Measurements from ENCODE around the gene MMP23B.
A peak's percentile ranks its signal among the peaks of the same experiment; 100 is the strongest.

The MMP23B gene

GRCh38 chr1:1599935-1600860, 31.8 kb upstream of the MMP23B start, which contains the start of gene FNDC10:
TSS of gene FNDC10 (minus strand) at chr1:1600135. CDS start at chr1:1600015, 120 bp downstream.
- TF ChIP-seq, protein P1, sequence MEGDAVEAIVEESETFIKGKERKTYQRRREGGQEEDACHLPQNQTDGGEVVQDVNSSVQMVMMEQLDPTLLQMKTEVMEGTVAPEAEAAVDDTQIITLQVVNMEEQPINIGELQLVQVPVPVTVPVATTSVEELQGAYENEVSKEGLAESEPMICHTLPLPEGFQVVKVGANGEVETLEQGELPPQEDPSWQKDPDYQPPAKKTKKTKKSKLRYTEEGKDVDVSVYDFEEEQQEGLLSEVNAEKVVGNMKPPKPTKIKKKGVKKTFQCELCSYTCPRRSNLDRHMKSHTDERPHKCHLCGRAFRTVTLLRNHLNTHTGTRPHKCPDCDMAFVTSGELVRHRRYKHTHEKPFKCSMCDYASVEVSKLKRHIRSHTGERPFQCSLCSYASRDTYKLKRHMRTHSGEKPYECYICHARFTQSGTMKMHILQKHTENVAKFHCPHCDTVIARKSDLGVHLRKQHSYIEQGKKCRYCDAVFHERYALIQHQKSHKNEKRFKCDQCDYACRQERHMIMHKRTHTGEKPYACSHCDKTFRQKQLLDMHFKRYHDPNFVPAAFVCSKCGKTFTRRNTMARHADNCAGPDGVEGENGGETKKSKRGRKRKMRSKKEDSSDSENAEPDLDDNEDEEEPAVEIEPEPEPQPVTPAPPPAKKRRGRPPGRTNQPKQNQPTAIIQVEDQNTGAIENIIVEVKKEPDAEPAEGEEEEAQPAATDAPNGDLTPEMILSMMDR (IDR thresholded peaks at IDR 0.05; ENCODE audit: low read depth, low read length), result no peak
- DNase-seq (ENCODE audit: low read depth in 2 of 2), result no peak
- peak within 1 kb of the TSS; percentile 42 to 47 for H3K4me3 ChIP-seq (replicated peaks in 1 of 2; ENCODE audit: low read depth in 2 of 2, low read length in 2 of 2)

GRCh38 chr1:1600861-1601563, 31.0 kb upstream of the MMP23B start:
- DNase-seq (ENCODE audit: low read depth in 2 of 2), result no peak
- TF ChIP-seq, protein P1 (IDR thresholded peaks at IDR 0.05; ENCODE audit: low read depth, low read length), result no peak
- peak overlapping the region in 1 of 2 donors; percentile 42 for H3K4me3 ChIP-seq (replicated peaks in 1 of 2; ENCODE audit: low read depth in 2 of 2, low read length in 2 of 2)

- H3K4me3 ChIP-seq (replicated peaks in 1 of 2; ENCODE audit: low read depth in 2 of 2, low read length in 2 of 2), result no peak overlapping the region
- TF ChIP-seq, protein P1 (IDR thresholded peaks at IDR 0.05; ENCODE audit: low read depth, low read length), result no peak
- no peak for DNase-seq (ENCODE audit: low read depth in 2 of 2)
These were observed 30.2 kb upstream of the MMP23B start for GRCh38 chr1:1601564-1602303.

DNA sequence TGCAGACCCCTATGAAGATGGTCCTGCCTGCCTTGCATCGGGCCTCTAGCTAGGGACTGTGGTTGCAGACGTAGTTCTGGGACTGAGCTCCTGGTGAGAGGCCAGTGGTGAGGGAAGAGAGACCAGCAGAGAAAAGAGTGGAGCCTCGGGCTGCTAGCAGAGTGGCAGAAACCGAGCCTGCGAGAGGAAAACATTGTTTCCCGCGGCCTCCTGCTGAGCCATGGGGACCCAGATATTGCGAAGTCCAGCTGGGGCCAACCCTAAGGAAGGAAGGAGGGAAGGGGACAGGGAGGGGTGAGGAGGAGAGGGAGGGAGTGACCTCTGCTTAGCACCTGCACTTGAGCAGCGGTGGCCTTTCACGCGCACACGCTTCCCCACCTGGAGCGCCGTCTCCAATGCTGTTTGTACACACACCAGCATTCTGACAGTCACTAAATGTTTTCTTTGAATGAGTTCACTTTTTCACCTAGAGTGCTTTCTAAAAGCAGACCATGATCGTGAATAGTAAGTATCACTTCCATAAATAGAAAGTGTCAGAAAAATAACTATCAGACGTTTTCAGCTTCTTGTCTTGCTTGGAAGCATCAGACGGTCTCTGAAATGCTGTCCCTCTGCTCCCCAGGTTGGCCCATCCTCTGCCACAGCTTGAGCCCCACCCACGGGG, 29.5 kb upstream of the MMP23B start:
- H3K4me3 ChIP-seq (replicated peaks in 1 of 2; ENCODE audit: low read depth in 2 of 2, low read length in 2 of 2), result no peak overlapping the region
- TF ChIP-seq, protein P1 (IDR thresholded peaks at IDR 0.05; ENCODE audit: low read depth, low read length), result no peak
- no peak for DNase-seq (ENCODE audit: low read depth in 2 of 2)

DNA sequence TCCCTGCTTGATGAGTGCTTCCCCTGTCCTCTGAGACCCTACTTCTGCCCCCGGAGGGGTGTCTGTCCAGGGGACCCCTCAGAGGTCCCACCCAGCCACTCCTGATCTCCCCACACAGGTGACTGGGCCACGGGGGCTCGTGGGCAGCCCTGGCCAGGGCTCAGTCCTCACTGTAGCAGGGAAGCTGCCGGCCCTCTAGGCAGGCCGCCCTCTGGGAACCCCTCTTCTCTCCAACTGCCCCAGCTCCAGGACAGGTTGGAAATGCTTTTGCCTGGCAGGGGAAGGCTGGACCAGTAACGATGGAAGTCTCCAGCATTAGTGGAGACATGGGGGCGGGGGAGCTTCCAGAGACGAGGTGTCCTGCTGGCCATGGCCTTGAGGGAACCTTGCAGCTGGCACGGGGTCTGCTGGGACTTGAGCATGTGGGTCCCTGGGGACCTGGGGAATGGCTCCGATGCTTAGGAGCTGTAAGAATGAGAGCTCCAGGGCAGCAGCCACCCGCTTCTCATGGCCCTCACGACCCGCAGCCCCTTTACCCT, 28.9 kb upstream of the MMP23B start:
- DNase-seq (ENCODE audit: low read depth in 2 of 2), result no peak
- no peak overlapping the region for H3K4me3 ChIP-seq (replicated peaks in 1 of 2; ENCODE audit: low read depth in 2 of 2, low read length in 2 of 2)
- TF ChIP-seq, protein P1 (IDR thresholded peaks at IDR 0.05; ENCODE audit: low read depth, low read length), result no peak

All from cardiac fibroblast (primary cell).